NAMALWA (cell line): Measurements from ENCODE around the gene TMEM39B.
"Not testable (repeated sequence)": the region's sequence is repeated elsewhere in the genome, so short reads cannot be mapped to it uniquely, and the experiment has no call there.

Experiments used
- DNase-seq: peaks from one replicate; pipeline ENCODE4 v3.0.0-alpha.2; 2015; ENCODE audit warnings: low spot score

TMEM39B gene

GRCh38 chr1:32072622-32073298 is at the start of gene TMEM39B:
Gene TMEM39B, plus strand, starts transcription at chr1:32072939. Its CDS starts 109 bp downstream, at chr1:32073048.
- peak; percentile 96 for DNase-seq

DNA sequence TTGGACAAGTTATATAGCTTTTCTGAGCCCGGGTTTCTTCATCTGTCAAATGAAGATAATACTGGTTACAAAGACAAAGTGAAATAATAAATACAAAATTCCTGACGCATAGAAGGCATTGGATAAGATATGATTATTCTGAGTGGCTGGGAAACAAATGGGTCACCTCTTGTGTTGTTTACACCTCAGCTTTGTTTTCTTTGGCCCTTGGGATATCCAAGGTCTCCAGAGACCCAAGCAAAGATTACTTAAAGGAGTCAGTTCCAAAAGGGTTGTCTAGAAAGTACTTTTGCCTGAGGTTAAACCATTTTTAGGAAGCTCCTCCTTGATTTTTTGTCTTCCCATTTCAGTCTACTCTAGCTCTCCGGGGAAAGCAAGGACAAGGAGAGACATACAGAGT is 49.4 kb upstream of the TMEM39B start:
- no peak for DNase-seq

- DNase-seq: no peak
Measured at GRCh38 chr1:32025515-32025914, 47.2 kb upstream of the TMEM39B start.

DNA sequence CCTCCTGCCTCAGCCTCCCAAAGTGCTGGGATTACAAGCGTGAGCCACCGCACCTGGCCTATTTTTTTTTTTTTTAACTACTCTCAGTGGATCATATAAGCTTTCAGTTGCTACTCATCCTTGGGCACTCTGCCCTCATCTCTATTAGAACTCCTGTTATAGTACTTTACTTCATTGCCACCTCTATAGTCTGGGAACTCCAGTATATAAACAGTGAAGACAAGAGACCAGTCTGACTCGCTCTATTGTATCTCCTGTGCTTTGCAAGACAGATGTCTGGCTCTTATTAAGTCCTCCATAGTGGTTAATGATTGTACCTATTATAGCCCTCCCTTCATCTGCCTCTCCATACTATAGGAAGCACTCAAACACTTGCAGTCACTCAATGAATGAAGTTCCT is 44.0 kb upstream of the TMEM39B start:
- no peak for DNase-seq

GRCh38 chr1:32031578-32032274 is 41.0 kb upstream of the TMEM39B start:
- no peak for DNase-seq

DNA sequence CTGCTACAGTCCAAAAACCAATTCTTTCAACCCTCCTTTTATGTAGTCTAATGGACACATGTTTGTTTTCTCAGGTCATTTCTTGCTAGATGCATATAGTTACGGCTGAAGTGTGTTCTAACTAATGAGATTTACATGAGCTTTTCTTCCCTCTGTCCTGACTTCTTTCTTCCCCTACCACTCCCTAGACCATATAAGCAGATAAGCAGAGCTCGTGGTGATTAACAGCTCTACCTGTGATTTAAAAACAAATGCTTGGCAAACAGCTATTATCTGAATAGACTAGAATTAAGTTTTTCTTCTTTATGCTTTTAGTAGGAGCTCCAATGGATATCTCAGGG is 40.5 kb upstream of the TMEM39B start:
- no peak for DNase-seq

GRCh38 chr1:32035119-32035518 is 37.6 kb upstream of the TMEM39B start:
- no peak for DNase-seq

- no peak for DNase-seq
Measured at GRCh38 chr1:32040711-32041110, 32.0 kb upstream of the TMEM39B start.

- DNase-seq: no peak
Measured at GRCh38 chr1:32042330-32042729, 30.4 kb upstream of the TMEM39B start.

DNA sequence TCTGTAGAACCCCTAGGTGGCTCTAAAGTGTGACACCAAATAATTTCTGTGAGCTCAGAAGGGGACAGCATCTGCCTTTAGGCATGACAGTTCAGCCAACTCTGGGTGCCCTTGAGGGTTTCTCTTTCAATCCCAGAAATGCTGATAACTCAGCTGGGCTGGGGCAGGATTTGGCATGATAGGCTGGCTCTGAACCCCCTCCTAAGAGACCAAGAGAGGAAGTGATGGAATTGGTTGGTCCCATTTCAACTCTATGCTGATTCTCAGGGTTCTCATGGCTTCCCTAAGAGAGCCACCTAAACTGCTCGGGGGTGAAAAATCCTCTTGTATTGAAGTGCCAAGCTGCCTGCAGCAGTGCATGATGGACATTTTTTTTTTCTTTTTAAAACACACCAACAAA is 28.5 kb upstream of the TMEM39B start:
- no peak for DNase-seq

- no peak for DNase-seq
Measured at GRCh38 chr1:32045772-32046171, 27.0 kb upstream of the TMEM39B start.

- no peak for DNase-seq
Measured at GRCh38 chr1:32047701-32048100, 25.0 kb upstream of the TMEM39B start.

GRCh38 chr1:32048440-32048839 is 24.3 kb upstream of the TMEM39B start:
- DNase-seq: no peak

GRCh38 chr1:32051706-32052105 is 21.0 kb upstream of the TMEM39B start:
- no peak for DNase-seq

DNA sequence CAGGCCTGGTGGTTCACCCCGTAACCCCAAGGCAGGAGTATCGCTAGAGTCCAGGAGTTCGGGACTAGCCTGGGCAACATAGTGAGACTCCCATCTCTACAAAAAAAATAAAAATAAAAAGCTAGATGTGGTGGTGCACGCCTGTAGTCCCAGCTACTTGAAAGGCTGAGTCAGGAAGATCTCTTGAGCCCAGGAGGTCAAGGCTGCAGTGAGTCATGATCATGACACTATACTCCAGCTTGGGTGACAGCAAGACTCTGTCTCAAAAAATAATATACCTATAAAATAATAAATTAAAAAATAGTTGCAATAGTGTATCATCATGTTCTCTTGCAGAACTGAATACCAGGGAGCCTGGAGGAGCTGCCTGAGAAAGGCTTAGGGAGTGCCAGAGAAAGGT is 19.9 kb upstream of the TMEM39B start:
- DNase-seq: no peak

DNA sequence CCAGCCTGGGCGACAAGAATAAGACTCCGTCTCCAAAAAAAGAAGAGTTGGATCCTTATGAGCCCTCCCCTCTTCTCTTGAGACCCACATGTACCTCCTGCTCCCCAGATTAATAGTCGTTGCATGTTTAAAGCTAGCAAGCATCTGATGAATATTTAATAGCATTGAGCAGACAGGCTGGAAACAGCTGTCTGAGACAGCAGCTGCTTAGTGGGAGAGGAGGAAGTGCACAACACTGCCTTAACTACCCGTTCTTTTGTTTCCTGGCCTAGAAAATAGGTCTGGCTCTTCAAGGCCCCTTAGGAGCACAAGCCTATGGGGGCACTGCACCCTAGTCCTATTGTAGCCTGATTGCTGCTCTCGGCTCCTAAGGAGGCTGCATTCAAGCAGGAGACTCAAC is 17.3 kb upstream of the TMEM39B start:
- no peak for DNase-seq

DNA sequence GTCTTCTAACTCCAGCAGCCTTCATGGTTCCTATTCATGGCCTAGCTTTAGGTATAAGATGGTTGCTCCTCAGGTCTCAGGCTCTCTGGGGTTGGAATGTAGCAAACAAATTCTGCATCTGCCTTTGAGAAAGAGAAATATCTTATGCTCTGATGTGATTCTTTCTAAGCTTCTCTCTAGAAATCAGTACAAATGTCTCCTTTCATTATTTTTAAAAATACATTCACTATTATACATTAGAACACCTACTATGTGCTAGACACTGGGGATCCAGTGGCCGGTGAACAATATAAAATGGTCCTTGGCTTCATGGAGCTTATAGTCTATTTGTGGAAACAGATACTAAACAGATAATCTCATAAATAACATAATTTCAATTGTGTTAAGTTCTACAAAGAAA is 16.1 kb upstream of the TMEM39B start:
- DNase-seq: no peak

- no peak for DNase-seq
Measured at GRCh38 chr1:32060914-32061313, 11.8 kb upstream of the TMEM39B start.

DNA sequence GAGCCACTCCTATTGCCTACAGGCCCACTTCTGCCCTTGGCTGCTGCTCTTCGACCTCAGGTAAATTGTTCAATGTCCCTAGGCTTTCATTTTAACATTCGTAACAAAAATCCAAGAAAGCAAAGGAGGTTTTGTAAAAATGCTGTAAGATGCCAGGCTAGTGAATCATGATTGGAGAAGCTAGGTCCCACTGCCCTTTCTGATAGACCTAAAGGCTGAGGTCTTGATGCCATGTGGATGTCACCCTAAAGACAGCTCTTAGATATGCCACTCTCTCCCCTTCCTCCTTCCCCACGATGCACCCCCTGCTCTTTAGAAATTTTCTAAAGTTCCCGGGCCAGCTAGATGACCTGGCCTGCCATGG is 9.9 kb upstream of the TMEM39B start:
- no peak for DNase-seq

- DNase-seq: peak; percentile 74
Measured at GRCh38 chr1:32063261-32063681, 9.5 kb upstream of the TMEM39B start.

GRCh38 chr1:32065613-32066488 is 6.9 kb upstream of the TMEM39B start:
- not testable (repeated sequence) for DNase-seq

DNA sequence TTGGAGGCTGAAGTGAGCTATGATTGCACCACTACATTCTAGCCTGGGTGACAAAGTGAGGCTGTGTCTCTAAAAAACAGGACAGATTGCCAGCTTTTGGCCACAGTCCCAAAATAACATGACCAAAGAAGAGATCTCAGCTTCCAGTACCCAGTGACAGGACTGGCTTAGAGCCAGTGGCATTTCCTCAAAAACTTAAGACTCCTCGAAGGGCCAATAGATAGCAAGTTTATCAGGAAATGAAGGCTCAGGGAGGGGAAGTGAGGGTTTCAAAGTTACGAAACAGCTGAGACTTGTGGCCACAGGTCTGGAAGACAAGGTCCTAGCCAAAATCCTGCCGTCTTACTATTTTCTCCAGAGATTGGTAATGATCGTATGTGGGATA is 6.3 kb upstream of the TMEM39B start:
- peak; percentile 51 for DNase-seq

GRCh38 chr1:32068957-32069588 is 3.7 kb upstream of the TMEM39B start:
- DNase-seq: no peak
